Activated T-cell treated with anti-CD3 and anti-CD28 coated beads, Interleukin-2, amount 50 U/mL, for 24 hours (primary cell): ENCODE results near the gene PEAK1.

Experiments used
- DNase-seq: peaks from one replicate; pipeline ENCODE4 v3.0.0-alpha.2; 2020
- H3K27ac Mint-ChIP-seq: 2 replicates; pipeline ENCODE4 v1.8.0; 2020; ENCODE audit warnings: mild to moderate bottlenecking, mixed read lengths
- H3K27me3 Mint-ChIP-seq: 2 replicates; pipeline ENCODE4 v1.8.0; 2020; ENCODE audit warnings: mixed read lengths
- H3K36me3 Mint-ChIP-seq: 2 replicates; pipeline ENCODE4 v1.8.0; 2020; ENCODE audit warnings: low read depth, mixed read lengths
- H3K4me1 Mint-ChIP-seq: 2 replicates; pipeline ENCODE4 v1.8.0; 2020; ENCODE audit warnings: low read depth, mixed read lengths
- H3K4me3 Mint-ChIP-seq: 2 replicates; pipeline ENCODE4 v1.8.0; 2020; ENCODE audit warnings: mild to moderate bottlenecking, moderate library complexity, mixed read lengths
- H3K9me3 Mint-ChIP-seq: 2 replicates; pipeline ENCODE4 v1.8.0; 2020; ENCODE audit warnings: mixed read lengths

The PEAK1 gene

DNA sequence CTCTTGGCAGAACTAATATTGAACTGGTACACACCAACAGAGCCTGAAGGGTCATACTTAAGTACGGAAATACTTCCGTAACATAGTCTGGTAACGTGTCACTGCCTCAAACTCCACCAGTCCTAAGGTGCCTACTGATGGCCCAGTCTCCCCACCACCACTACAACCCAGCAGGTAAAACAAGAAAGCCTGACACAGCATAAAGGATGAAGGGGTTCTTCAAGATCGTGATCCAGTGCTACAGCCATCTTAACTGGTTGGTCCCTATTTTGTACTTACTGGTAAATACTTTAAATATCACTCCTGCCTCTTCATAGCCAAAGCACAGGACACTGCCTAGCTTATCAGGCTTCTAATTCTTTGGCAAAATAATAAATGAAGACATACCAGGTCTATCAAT is 46.5 kb downstream of the PEAK1 start:
- Mint-ChIP-seq H3K4me3 (no peak overlapping the region), H3K27ac (no peak overlapping the region), H3K27me3 (no peaks in the 10 kb centered on the region), H3K4me1 (peaks cover 13% of the 10 kb centered on the region), H3K9me3 (no peaks in the 10 kb centered on the region), H3K36me3 (no peaks in the 10 kb centered on the region)
- no peak for DNase-seq

GRCh38 chr15:77371850-77372563 is 47.9 kb downstream of the PEAK1 start:
- Mint-ChIP-seq H3K27ac (no peak overlapping the region), H3K4me1 (peaks cover 13% of the 10 kb centered on the region), H3K9me3 (no peaks in the 10 kb centered on the region), H3K36me3 (no peaks in the 10 kb centered on the region), H3K4me3 (no peak overlapping the region), H3K27me3 (no peaks in the 10 kb centered on the region)
- no peak for DNase-seq

GRCh38 chr15:77370580-77370979 is 49.3 kb downstream of the PEAK1 start:
- no peak overlapping the region for H3K4me3 Mint-ChIP-seq
- H3K27me3 Mint-ChIP-seq, result no peaks in the 10 kb centered on the region
- H3K36me3 Mint-ChIP-seq, result no peaks in the 10 kb centered on the region
- no peaks in the 10 kb centered on the region for H3K9me3 Mint-ChIP-seq
- no peak overlapping the region for H3K27ac Mint-ChIP-seq
- peaks cover 8% of the 10 kb centered on the region for H3K4me1 Mint-ChIP-seq
- no peak for DNase-seq

- no peak overlapping the region for H3K4me3 Mint-ChIP-seq
- H3K27ac Mint-ChIP-seq, result no peak overlapping the region
- no peak for DNase-seq
Observed at GRCh38 chr15:77369168-77369567, 50.7 kb downstream of the PEAK1 start.

GRCh38 chr15:77367631-77368030 is 52.3 kb downstream of the PEAK1 start:
- no peak for DNase-seq
- Mint-ChIP-seq H3K9me3 (no peaks in the 10 kb centered on the region), H3K27ac (no peak overlapping the region), H3K27me3 (no peaks in the 10 kb centered on the region), H3K4me3 (no peak overlapping the region), H3K4me1 (peaks cover 8% of the 10 kb centered on the region), H3K36me3 (peaks cover 9% of the 10 kb centered on the region)

More at GRCh38 chr15:77369168-77369567, 50.7 kb downstream of the PEAK1 start:
- Mint-ChIP-seq H3K9me3 (no peaks in the 10 kb centered on the region), H3K27me3 (no peaks in the 10 kb centered on the region), H3K4me1 (peaks cover 8% of the 10 kb centered on the region), H3K36me3 (no peaks in the 10 kb centered on the region)

DNA sequence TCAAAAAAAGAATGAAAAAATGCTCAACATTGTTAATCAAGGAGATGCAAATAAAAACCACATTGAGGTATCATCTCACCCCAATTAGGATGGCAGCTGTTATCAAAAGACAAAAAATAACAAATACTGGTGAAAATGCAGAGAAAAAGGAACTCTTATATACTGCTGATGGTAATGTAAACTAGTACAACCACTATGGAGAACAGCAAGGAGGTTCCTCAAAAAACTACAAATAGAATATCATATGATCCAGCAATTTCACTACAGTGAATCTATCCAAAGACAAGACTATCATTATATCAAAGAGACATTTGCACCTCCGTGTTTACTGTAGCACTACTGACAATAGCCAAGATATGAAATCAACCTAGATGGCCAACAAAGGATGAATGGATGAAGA is 58.4 kb downstream of the PEAK1 start:
- Mint-ChIP-seq H3K4me1 (no peaks in the 10 kb centered on the region), H3K36me3 (peaks cover 9% of the 10 kb centered on the region), H3K27ac (no peak overlapping the region), H3K27me3 (no peaks in the 10 kb centered on the region), H3K4me3 (no peak overlapping the region), H3K9me3 (no peaks in the 10 kb centered on the region)
- DNase-seq, result no peak

DNA sequence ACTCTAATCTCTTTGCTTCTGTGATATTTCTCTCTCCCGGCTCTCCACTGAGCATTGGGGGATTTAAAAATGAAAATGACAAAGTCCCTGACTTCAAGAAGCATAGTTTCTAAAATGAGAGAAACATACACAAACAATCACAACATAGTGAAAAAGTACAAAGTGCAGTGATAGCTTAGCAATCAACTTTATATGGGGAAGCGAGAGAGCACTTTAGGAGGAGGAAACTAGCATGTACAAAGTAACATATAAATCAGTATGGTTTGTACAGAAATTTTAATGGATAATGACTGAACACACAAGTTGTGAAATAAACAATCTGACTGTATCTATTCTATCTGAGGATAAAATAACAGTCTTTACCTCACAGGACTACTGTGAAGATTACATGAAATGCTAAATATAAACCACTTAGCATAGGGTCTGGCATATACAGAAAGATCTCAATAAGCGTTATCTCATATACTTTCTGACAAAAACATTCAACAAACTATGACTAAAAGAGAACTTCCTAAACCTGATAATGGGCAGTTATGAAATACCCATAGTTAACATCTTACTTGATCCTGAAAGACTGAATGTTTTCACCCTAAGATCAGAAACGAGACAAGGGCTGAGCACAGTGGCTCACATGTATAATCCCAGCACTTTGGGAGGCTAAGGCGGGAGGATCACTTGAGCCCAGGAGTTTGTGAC is 61.2 kb downstream of the PEAK1 start:
- Mint-ChIP-seq H3K4me1 (no peaks in the 10 kb centered on the region), H3K4me3 (no peak overlapping the region), H3K27ac (no peak overlapping the region), H3K9me3 (no peaks in the 10 kb centered on the region), H3K36me3 (peaks cover 8% of the 10 kb centered on the region), H3K27me3 (no peaks in the 10 kb centered on the region)
- no peak for DNase-seq

- Mint-ChIP-seq H3K36me3 (no peaks in the 10 kb centered on the region), H3K4me3 (no peak overlapping the region), H3K27me3 (no peaks in the 10 kb centered on the region), H3K9me3 (no peaks in the 10 kb centered on the region), H3K27ac (no peak overlapping the region), H3K4me1 (no peaks in the 10 kb centered on the region)
- DNase-seq, result no peak
Observed at GRCh38 chr15:77356305-77356704, 63.6 kb downstream of the PEAK1 start.

GRCh38 chr15:77355321-77355720 is 64.6 kb downstream of the PEAK1 start:
- no peak for DNase-seq
- Mint-ChIP-seq H3K27me3 (no peaks in the 10 kb centered on the region), H3K4me3 (no peak overlapping the region), H3K36me3 (no peaks in the 10 kb centered on the region), H3K4me1 (no peaks in the 10 kb centered on the region), H3K9me3 (no peaks in the 10 kb centered on the region), H3K27ac (no peak overlapping the region)

- no peak overlapping the region for H3K27ac Mint-ChIP-seq
- no peaks in the 10 kb centered on the region for H3K27me3 Mint-ChIP-seq
- no peaks in the 10 kb centered on the region for H3K4me1 Mint-ChIP-seq
- H3K4me3 Mint-ChIP-seq, result no peak overlapping the region
- no peak for DNase-seq
- no peaks in the 10 kb centered on the region for H3K9me3 Mint-ChIP-seq
- H3K36me3 Mint-ChIP-seq, result no peaks in the 10 kb centered on the region
Observed at GRCh38 chr15:77354063-77354462, 65.8 kb downstream of the PEAK1 start.

GRCh38 chr15:77352887-77353286 is 67.0 kb downstream of the PEAK1 start:
- Mint-ChIP-seq H3K4me3 (no peak overlapping the region), H3K4me1 (peaks cover 4% of the 10 kb centered on the region), H3K36me3 (no peaks in the 10 kb centered on the region), H3K9me3 (no peaks in the 10 kb centered on the region), H3K27me3 (no peaks in the 10 kb centered on the region), H3K27ac (no peak overlapping the region)
- no peak for DNase-seq

- H3K4me3 Mint-ChIP-seq, result no peak overlapping the region
- no peak overlapping the region for H3K27ac Mint-ChIP-seq
- H3K4me1 Mint-ChIP-seq, result peaks cover 10% of the 10 kb centered on the region
- peaks cover 8% of the 10 kb centered on the region for H3K36me3 Mint-ChIP-seq
- H3K9me3 Mint-ChIP-seq, result no peaks in the 10 kb centered on the region
- no peaks in the 10 kb centered on the region for H3K27me3 Mint-ChIP-seq
- DNase-seq, result no peak
Observed at GRCh38 chr15:77350792-77351191, 69.1 kb downstream of the PEAK1 start.

DNA sequence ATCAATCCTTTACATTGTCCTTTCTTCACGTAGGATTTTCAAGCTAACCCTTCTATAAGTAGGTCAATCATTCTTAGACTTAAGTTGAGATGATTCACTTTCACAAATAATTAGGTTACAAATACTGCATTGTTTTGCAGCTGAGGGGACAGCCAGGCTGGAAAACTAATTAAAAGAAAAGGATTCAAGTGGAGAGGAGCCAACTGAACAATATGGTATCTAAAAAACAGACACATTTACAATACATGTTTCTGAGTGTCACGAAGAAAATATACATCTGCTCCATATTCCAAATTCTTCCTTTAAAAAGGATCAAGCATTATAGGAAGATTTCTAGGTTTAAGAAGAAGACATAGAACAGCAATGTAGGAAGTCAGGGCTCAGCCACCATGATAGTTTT is 70.2 kb downstream of the PEAK1 start:
- H3K4me3 Mint-ChIP-seq, result no peak overlapping the region
- no peaks in the 10 kb centered on the region for H3K9me3 Mint-ChIP-seq
- H3K4me1 Mint-ChIP-seq, result peaks cover 10% of the 10 kb centered on the region
- H3K27ac Mint-ChIP-seq, result no peak overlapping the region
- H3K36me3 Mint-ChIP-seq, result peaks cover 14% of the 10 kb centered on the region
- DNase-seq, result no peak
- H3K27me3 Mint-ChIP-seq, result no peaks in the 10 kb centered on the region

GRCh38 chr15:77348511-77348910 is 71.4 kb downstream of the PEAK1 start:
- H3K27ac Mint-ChIP-seq, result no peak overlapping the region
- peaks cover 15% of the 10 kb centered on the region for H3K36me3 Mint-ChIP-seq
- no peak overlapping the region for H3K4me3 Mint-ChIP-seq
- peaks cover 10% of the 10 kb centered on the region for H3K4me1 Mint-ChIP-seq
- H3K9me3 Mint-ChIP-seq, result no peaks in the 10 kb centered on the region
- no peak for DNase-seq
- no peaks in the 10 kb centered on the region for H3K27me3 Mint-ChIP-seq

DNA sequence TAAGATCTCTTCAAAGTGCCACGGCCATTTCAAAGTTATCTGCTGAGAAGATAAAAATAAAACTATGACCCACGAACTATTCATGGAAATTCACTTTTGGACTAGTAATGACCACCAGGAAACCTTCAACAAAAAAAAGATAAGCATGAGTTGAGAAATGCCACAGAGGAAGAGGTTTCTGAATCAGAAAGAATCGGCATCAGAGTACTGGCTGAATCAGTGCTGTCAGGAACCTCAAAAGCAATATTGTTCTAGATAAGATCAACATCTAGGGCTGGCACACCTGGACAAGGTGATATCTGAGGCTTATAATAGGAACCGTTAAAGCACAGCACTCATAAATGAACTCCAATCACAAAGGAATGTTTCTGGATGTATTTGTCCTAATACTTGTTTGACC is 72.7 kb downstream of the PEAK1 start:
- Mint-ChIP-seq H3K27me3 (no peaks in the 10 kb centered on the region), H3K9me3 (peaks cover under 1% of the 10 kb centered on the region), H3K4me3 (no peak overlapping the region), H3K27ac (no peak overlapping the region), H3K4me1 (peaks cover 10% of the 10 kb centered on the region), H3K36me3 (peaks cover 16% of the 10 kb centered on the region)
- DNase-seq, result no peak
